ENCODE data around the gene HIGD2A.

Gene HIGD2A

DNA sequence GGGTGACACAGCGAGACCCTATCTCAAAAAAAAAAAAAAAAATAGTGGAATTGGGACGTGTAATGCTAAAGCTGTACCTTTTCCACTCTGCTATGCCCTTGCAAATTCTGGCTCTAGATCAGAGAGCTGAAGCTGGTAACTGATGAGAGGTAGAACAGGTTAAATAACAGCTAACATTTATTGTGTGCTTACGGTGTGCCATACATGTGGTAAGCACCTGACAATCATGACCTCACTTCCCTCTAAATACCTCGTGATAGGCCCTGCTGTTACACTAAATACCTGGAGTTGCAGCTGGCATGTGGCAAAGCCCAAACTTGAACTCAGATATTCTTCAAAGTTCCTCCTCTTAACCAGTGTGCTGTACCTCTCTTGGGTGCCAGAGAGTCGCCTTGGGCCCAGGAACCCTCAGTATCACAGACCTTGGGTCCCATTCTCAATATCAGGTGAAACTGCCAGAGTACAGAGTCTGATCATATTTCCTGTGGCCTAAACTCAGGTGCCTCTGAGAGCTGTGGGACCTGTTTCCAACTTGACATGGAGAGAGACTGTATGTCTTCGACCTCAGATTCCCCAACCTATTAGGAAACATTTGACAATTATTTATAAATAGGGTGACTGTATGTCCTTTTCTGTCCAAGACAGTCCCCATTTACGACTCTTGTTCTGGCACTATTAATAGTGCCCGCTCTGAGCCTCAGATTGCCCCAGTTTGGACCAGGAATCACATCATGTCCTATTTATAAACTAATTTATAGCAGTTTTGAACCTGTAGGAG, 18.4 kb upstream of the HIGD2A start:
- no peak for DNase-seq

DNA sequence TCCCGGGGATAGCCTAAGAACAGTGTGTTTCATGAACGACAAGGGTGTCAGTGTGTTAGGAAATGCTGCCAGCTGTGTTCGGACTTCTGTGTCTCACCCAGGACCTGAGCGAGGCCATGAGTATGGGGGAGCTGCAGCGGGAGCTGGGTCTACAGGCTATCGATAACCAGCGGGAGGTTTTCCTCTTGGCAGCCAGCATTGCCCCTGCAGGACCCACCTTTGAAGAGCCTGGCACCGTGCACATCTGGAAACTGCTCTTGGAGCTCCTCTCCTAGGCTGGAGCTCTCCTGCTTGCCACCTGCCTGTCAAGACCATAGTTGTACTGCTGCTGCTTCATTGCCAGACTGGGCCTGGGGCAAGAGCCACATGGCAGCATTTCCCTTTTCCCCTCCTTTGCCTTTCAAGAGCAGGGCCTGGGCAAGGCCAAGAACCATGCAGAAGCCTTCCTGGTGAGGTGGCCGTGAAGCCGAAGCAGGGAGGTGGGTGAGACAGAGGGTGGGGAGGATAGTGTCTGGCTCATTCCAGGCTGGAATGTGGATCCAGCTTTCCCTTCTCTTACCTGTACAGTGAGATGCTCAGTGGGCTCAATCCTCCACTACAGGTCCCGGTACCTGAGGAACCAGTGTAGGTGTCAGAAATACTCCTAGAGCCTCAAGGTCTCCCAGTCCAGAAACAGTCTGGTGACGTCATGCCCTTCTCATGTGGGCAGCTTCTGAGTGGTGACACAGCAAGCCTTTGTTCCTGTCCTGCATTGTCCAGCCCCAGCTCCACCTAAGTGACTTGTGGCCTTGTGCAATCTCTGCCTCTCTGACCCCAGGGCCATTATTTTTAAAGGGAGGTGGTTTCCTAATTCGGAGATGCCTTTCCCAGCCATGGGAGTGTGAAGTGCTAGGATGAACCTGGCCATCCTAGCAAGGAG, 16.7 kb upstream of the HIGD2A start:
- no peak for DNase-seq

GRCh38 chr5:176373100-176373818, 15.3 kb upstream of the HIGD2A start:
- no peak for DNase-seq

- no peak for DNase-seq
Measured at GRCh38 chr5:176379881-176380280, 8.7 kb upstream of the HIGD2A start.

GRCh38 chr5:176381423-176381822, 7.1 kb upstream of the HIGD2A start:
- DNase-seq, result no peak

GRCh38 chr5:176381979-176382378, 6.6 kb upstream of the HIGD2A start:
- DNase-seq, result no peak

- DNase-seq, result no peak
Measured at GRCh38 chr5:176382721-176383120, 5.8 kb upstream of the HIGD2A start.

DNA sequence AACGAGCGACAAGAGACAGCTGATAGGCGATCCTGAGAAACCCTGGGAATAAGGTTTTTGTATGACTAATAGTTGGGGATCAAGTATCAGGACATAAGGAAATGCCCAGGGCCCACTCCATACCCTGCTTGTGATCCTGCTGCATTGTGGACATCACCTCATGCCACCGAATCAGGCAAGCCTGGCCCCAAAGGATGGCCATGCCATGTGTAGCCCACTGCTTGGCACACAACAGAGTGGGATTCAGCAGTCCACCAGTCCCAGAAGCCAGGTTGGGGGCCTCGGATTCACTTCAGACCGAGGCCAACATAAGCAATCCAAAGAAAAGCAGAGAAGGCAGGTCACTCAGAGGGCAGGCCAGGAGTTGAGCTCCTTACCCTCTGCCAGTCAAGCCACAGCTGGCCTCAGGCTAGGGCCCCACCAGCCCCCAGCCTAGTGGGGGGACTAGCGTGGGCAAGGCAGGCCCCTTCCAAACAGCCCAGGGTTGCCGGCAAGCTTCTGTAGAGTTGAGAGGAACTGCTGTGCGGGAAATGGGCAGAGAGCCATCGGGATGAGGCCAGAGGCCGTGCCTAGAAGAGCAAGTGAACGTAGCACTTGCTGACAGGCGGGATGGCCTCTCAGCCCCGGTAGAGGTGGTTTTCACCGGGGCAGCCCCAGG, 5.2 kb upstream of the HIGD2A start:
- no peak for DNase-seq

- no peak for DNase-seq
Measured at GRCh38 chr5:176383961-176384360, 4.6 kb upstream of the HIGD2A start.

DNA sequence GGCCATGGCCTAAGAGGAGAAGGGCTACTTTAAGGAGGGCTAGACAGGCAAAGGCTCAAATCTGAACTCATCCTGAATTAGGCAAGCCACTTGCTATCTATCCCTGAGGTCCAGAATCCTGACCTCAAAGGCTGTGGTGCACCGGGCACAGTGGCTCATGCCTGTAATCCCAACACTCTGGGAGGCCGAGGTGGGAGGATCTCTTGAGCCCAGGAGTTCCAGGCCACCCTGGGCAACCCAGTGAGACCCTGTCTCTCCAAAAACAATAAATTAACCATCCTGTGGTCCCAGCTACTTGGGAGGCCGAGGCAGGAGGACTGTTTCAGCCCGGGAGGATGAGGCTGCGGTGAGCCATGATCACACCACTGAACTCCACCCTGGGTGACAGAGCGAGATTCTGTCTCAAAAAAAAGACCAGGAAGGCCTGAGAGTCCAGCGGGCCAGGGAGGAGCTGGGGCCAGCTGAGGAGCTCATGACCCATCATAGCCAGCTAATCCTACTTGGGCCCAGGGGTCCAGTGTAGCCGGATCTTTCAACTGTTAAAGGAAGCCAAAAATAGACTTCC, 4.1 kb upstream of the HIGD2A start:
- DNase-seq, result no peak

DNA sequence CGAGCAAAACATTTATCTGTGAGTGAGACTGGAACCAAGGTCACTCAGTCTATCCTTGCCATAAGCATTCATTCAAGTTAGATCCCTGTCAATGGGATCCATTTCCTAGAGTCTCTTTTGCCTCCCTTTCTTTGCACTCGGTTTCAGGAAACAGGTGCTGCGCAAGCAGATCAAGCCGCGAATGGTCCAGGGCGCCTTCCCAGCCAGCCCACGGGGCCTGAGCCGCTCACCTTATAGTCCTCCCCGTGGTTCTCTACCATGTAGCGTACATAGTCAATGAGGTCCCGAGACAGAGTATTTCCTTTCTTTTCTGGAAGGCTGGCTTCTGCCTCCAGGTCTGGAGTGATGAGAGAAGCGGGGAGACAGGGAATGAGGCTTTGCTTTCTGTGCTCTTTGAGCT, 3.6 kb upstream of the HIGD2A start:
- DNase-seq, result no peak

GRCh38 chr5:176386491-176386890, 2.1 kb upstream of the HIGD2A start:
- no peak for DNase-seq

DNA sequence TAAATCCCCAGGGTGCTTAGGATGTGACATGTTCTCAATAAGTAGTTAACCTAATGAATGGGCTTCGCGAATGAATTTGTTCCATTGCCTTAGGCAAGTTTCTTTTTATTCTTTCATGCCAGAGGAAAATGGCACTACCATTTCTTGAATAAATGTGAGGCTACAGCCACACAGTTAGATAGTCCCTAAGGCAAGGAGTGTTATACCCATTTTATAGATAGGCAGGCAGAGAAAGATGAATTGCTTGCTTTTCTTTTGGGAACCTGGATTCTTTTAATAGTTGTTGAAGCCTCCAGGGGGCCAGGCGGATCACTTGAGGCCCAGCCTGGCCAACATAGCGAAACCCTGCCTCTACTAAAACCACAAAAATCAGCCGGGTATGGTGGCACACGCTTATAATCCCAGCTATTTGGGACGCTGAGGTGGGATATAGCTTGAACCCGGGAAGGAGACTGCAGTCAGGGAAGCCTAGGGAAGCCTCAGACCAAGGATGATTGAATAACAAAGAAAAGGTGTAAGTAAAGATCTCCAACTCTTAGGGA, 1.1 kb upstream of the HIGD2A start:
- DNase-seq, result no peak

DNA sequence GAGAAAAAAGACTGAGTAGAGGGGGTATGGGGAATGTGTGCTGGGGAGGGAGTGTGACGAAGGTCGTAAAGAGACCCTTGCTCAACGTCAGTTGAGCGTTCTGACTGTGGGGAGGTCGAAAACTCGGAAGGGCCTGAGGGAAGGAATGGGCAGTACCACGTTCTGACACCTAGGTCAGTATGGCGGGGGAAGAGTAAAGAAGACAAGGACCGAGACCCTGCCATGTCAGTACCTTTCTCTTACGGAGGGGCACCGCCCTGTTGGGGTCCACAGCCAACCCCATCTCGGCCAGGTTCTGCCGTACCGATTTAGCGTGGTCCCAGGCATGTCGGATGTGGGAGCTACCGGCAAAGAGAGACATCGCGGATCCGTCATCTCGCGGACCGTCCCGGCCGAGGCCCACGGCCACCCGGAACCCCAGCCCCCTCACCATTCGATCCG, 528 bp upstream of the HIGD2A start:
- no peak for DNase-seq

DNA sequence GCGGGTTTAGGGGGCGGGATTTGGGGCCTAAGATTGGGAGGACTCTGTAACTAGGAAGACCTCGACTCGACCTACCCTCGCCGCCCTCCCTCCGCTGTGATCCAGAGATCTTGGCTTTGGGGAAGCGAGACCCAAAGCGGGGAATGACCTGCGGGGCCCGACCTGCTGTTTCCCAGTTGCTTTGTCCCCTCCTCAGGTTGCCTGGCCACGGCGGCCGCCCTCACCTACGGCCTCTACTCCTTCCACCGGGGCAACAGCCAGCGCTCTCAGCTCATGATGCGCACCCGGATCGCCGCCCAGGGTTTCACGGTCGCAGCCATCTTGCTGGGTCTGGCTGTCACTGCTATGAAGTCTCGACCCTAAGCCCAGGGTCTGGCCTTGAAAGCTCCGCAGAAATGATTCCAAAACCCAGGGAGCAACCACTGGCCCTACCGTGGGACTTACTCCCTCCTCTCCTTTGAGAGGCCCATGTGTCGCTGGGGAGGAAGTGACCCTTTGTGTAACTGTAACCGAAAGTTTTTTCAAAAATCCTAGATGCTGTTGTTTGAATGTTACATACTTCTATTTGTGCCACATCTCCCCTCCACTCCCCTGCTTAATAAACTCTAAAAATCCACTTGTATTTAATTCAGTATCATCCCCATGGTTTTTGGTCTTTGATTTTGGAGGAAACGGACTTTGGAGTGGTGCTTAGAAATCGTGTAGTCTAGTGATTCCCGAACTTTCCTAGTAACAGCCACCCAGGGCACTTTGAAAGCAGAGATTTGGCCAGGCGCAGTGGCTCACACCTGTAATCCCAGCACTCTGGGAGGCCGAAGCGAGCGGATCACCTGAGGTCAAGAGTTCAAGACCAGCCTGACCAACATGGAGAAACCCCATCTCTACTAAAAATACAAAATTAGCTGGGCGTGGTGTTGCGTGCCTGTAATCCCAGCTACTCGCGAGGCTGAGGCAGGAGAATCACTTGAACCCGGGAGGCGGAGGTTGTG, 878 bp downstream of the HIGD2A start:
- DNase-seq, result no peak

GRCh38 chr5:176391479-176391878, 2.9 kb downstream of the HIGD2A start:
- DNase-seq, result no peak

DNA sequence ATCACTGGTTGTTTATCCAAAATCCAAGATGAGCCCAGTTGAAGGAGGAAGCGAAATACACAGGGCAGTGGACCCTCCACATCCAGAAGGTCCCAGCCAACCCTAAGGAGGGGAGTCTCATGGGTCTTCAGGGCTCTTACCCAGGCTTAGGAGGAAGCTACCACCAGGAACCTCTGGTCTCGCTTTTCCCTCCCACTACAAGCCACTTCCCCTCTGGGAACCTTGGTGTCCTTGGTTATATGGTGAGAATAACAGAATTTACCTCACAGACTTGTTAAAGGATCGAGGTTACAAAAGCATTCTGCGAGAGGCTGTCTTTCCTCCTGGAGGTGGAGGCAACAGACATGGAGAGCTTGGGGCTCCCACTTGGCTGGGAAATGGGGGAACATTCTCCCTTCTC, 3.4 kb downstream of the HIGD2A start:
- DNase-seq, result no peak

- no peak for DNase-seq
Measured at GRCh38 chr5:176392526-176392925, 4.0 kb downstream of the HIGD2A start.

- no peak for DNase-seq
Measured at GRCh38 chr5:176394096-176394495, 5.5 kb downstream of the HIGD2A start.

DNA sequence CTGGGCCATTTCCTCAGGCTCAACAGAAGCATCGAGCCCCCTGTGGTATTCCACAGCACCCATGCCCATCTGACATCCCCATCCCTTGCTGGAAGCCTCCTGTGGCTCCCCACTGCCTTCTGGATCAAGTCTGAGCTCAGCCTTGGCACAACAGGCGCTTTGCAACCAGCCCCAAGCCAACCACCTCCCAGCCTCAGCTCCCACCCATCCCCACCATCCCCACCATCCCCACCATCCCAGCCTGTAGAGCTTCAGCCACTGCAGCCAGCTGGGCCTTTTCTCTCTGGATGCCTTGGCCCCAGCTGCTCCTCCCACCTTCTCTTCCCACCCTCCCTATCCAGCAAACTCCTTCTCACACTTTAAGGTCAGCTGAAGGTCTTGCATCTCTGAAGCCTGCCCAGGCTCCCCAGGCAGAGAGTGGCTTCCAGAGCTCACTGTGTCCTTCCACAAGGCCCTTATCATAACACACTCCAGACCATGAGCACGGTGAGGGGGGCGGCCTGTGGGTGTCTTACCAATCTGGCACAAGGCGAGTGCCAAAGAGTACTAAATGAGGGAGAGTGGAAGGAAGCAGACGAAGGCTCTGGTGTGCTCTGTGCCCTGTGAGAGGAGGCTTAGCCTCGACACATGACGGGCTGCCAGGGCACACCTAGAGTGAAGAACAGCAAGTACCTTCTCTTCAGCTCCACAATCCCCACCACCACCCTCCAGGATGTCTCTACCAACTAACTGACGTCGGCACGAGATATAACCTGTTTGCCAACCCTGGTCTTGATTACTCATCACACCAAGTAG, 6.5 kb downstream of the HIGD2A start:
- DNase-seq, result no peak

All from SHP77 treated with DMSO at 0.1 percent for 48 hours (cell line).